Activated T-helper 1 cell treated with anti-CD3 and anti-CD28 coated beads, Interleukin-12 subunit alpha, Interleukin-12 subunit beta, Interleukin-2, Interleukin-4 antibody, amounts not matched to agents 30 ng/mL and 10 ng/mL and 1 ng/mL, durations not matched to agents 14 hours and 24 hours and 36 hours (primary cell): ENCODE data around the gene TBC1D2B. TPM values are rescaled to one million over a fixed set of nuclear protein-coding genes. Genes with fewer than 3 reads are reported as not detected.

Experiments used
- DNase-seq: peaks from one replicate; pipeline ENCODE4 v3.0.0; 2021; ENCODE audit warnings: low spot score
- H3K27ac Mint-ChIP-seq: one replicate; pipeline ENCODE4 v1.8.0; 2021; ENCODE audit warnings: mild to moderate bottlenecking, mixed read lengths
- H3K27me3 Mint-ChIP-seq: one replicate; pipeline ENCODE4 v1.8.0; 2022; ENCODE audit warnings: mild to moderate bottlenecking, moderate library complexity, mixed read lengths; ENCODE audit not compliant: insufficient read depth
- H3K36me3 Mint-ChIP-seq: one replicate; pipeline ENCODE4 v1.8.0; 2021; ENCODE audit warnings: low read depth, mixed read lengths
- H3K4me1 Mint-ChIP-seq: one replicate; pipeline ENCODE4 v1.8.0; 2021; ENCODE audit warnings: low read depth, mixed read lengths
- H3K4me3 Mint-ChIP-seq: one replicate; pipeline ENCODE4 v1.8.0; 2021; ENCODE audit warnings: mild to moderate bottlenecking, moderate library complexity, mixed read lengths
- H3K9me3 Mint-ChIP-seq: one replicate; pipeline ENCODE4 v1.8.0; 2021; ENCODE audit warnings: mixed read lengths
- intact Hi-C: fragments of 100-400 bp; cut with micrococcal nuclease; formaldehyde crosslinking; loops from one replicate; pipeline ENCODE4 v1.15.1; 2024
- total RNA-seq: library from RNA; stranded (reverse); gene quantifications from 2 replicates; pipeline ENCODE4 v1.2.3, GENCODE V29; 2022

TBC1D2B gene
- total RNA-seq, 1 donor from 2014 or later = 60.8 TPM

GRCh38 chr15:78076231-78077052 lies 1.1 kb downstream of the TBC1D2B start:
- H3K27ac Mint-ChIP-seq = peak overlapping the region; percentile 95
- H3K9me3 Mint-ChIP-seq = no peaks in the 10 kb centered on the region
- peak overlapping the region; percentile 100 for H3K4me3 Mint-ChIP-seq
- intact Hi-C loops = loop anchor here (1.0 to 2.0 kb wide), 4 partner anchors 7 to 42 kb away; no protein-coding TSS in a partner anchor
- H3K36me3 Mint-ChIP-seq = peaks cover 8% of the 10 kb centered on the region
- H3K27me3 Mint-ChIP-seq = no peaks in the 10 kb centered on the region
- DNase-seq = no peak
- peaks cover 44% of the 10 kb centered on the region for H3K4me1 Mint-ChIP-seq

GRCh38 chr15:78075490-78076230 lies 1.9 kb downstream of the TBC1D2B start:
- no peak for DNase-seq
- Mint-ChIP-seq H3K27me3 (no peaks in the 10 kb centered on the region), H3K36me3 (peaks cover 8% of the 10 kb centered on the region), H3K27ac (peak overlapping the region; percentile 70), H3K9me3 (no peaks in the 10 kb centered on the region), H3K4me1 (peaks cover 48% of the 10 kb centered on the region), H3K4me3 (peak overlapping the region; percentile 100)
- intact Hi-C loops = loop anchor here (2.0 kb wide), 1 partner anchor 27 kb away; no protein-coding TSS in a partner anchor

- Mint-ChIP-seq H3K27me3 (no peaks in the 10 kb centered on the region), H3K36me3 (peaks cover 10% of the 10 kb centered on the region), H3K4me3 (peak overlapping the region; percentile 34), H3K27ac (peak overlapping the region; percentile 58), H3K4me1 (peaks cover 48% of the 10 kb centered on the region), H3K9me3 (no peaks in the 10 kb centered on the region)
- no peak for DNase-seq
- intact Hi-C loops = no loop called here
Observed at GRCh38 chr15:78073046-78073787, 4.3 kb downstream of the TBC1D2B start.

- intact Hi-C loops = no loop called here
Observed at GRCh38 chr15:78072080-78072892, 5.2 kb downstream of the TBC1D2B start.

GRCh38 chr15:78071383-78071782 lies 6.1 kb downstream of the TBC1D2B start:
- Mint-ChIP-seq H3K4me1 (peaks cover 48% of the 10 kb centered on the region), H3K4me3 (no peak overlapping the region), H3K9me3 (no peaks in the 10 kb centered on the region), H3K27ac (peak overlapping the region; percentile 58), H3K27me3 (no peaks in the 10 kb centered on the region), H3K36me3 (peaks cover 10% of the 10 kb centered on the region)
- intact Hi-C loops = no loop called here
- DNase-seq = no peak

More at GRCh38 chr15:78072080-78072892, 5.2 kb downstream of the TBC1D2B start:
- Mint-ChIP-seq H3K27ac (peak overlapping the region; percentile 58), H3K4me1 (peaks cover 48% of the 10 kb centered on the region), H3K4me3 (peak overlapping the region; percentile 34), H3K36me3 (peaks cover 10% of the 10 kb centered on the region), H3K27me3 (no peaks in the 10 kb centered on the region), H3K9me3 (no peaks in the 10 kb centered on the region)
- peak; percentile 16 for DNase-seq

GRCh38 chr15:78070049-78070700 lies 7.3 kb downstream of the TBC1D2B start:
- Mint-ChIP-seq H3K4me3 (peak overlapping the region; percentile 58), H3K36me3 (peaks cover 5% of the 10 kb centered on the region), H3K27ac (peak overlapping the region; percentile 93), H3K4me1 (peaks cover 37% of the 10 kb centered on the region), H3K27me3 (no peaks in the 10 kb centered on the region), H3K9me3 (no peaks in the 10 kb centered on the region)
- intact Hi-C loops = no loop called here
- no peak for DNase-seq

GRCh38 chr15:78069462-78070029 lies 8.0 kb downstream of the TBC1D2B start:
- Mint-ChIP-seq H3K36me3 (peaks cover 3% of the 10 kb centered on the region), H3K9me3 (no peaks in the 10 kb centered on the region), H3K27ac (peak overlapping the region; percentile 93), H3K4me1 (peaks cover 33% of the 10 kb centered on the region), H3K4me3 (peak overlapping the region; percentile 58), H3K27me3 (no peaks in the 10 kb centered on the region)
- DNase-seq = no peak
- intact Hi-C loops = loop anchor here (1.0 to 5.0 kb wide), 2 partner anchors 8 to 33 kb away; partner anchors contain the start of gene TBC1D2B

GRCh38 chr15:78069052-78069414 lies 8.5 kb downstream of the TBC1D2B start:
- Mint-ChIP-seq H3K4me3 (peak overlapping the region; percentile 58), H3K9me3 (no peaks in the 10 kb centered on the region), H3K27ac (peak overlapping the region; percentile 93), H3K4me1 (peaks cover 28% of the 10 kb centered on the region), H3K27me3 (no peaks in the 10 kb centered on the region), H3K36me3 (peaks cover 2% of the 10 kb centered on the region)
- intact Hi-C loops = loop anchor here (1.0 to 5.0 kb wide), 2 partner anchors 8 to 33 kb away; partner anchors contain the start of gene TBC1D2B
- DNase-seq = no peak

GRCh38 chr15:78067328-78068228 lies 9.9 kb downstream of the TBC1D2B start:
- Mint-ChIP-seq H3K27me3 (no peaks in the 10 kb centered on the region), H3K4me3 (peak overlapping the region; percentile 58), H3K36me3 (peaks cover 2% of the 10 kb centered on the region), H3K27ac (peak overlapping the region; percentile 93), H3K9me3 (no peaks in the 10 kb centered on the region), H3K4me1 (peaks cover 16% of the 10 kb centered on the region)
- intact Hi-C loops = loop anchor here (1.0 to 5.0 kb wide), 2 partner anchors 17 to 35 kb away; no protein-coding TSS in a partner anchor
- no peak for DNase-seq

- Mint-ChIP-seq H3K4me3 (peak overlapping the region; percentile 27), H3K27me3 (no peaks in the 10 kb centered on the region), H3K27ac (no peak overlapping the region), H3K4me1 (peaks cover 2% of the 10 kb centered on the region), H3K9me3 (no peaks in the 10 kb centered on the region), H3K36me3 (peaks cover 2% of the 10 kb centered on the region)
- intact Hi-C loops = loop anchor here (5.0 kb wide), 1 partner anchor 36 kb away; no protein-coding TSS in a partner anchor
- DNase-seq = no peak
Observed at GRCh38 chr15:78065973-78066946, 11.3 kb downstream of the TBC1D2B start.
